Memory B cell (primary cell): Measurements from ENCODE around the gene SPOUT1.
A peak's percentile ranks its signal among the peaks of the same experiment; 100 is the strongest.
"Not testable (repeated sequence)": the region's sequence is repeated elsewhere in the genome, so short reads cannot be mapped to it uniquely, and the experiment has no call there.

Experiments used
- ATAC-seq: fragments of 150-1000 bp; cut with Tn5 transposase; 2 replicates; pipeline ENCODE4 v1.10.0; 2021; ENCODE audit warnings: low read depth, mild to moderate bottlenecking, moderate library complexity
- DNase-seq, 2 donors: peaks; one replicate each; pipeline ENCODE4 v3.0.0; 2022; ENCODE audit warnings: low spot score in 2 of 2
- H3K27ac Mint-ChIP-seq: one replicate; pipeline ENCODE4 v1.8.0; 2022; ENCODE audit warnings: mild to moderate bottlenecking, moderate library complexity, mixed read lengths
- H3K27me3 Mint-ChIP-seq: one replicate; pipeline ENCODE4 v1.8.0; 2022; ENCODE audit warnings: mixed read lengths
- H3K36me3 Mint-ChIP-seq: one replicate; pipeline ENCODE4 v1.8.0; 2022; ENCODE audit warnings: mild to moderate bottlenecking, mixed read lengths
- H3K4me1 Mint-ChIP-seq: one replicate; pipeline ENCODE4 v1.8.0; 2022; ENCODE audit warnings: mixed read lengths
- H3K4me3 Mint-ChIP-seq: one replicate; pipeline ENCODE4 v1.8.0; 2022; ENCODE audit warnings: mild to moderate bottlenecking, moderate library complexity, mixed read lengths
- H3K9me3 Mint-ChIP-seq: one replicate; pipeline ENCODE4 v1.8.0; 2022; ENCODE audit warnings: mixed read lengths

SPOUT1 gene

GRCh38 chr9:128809831-128810230 lies 19.8 kb downstream of the SPOUT1 start:
- H3K27me3 Mint-ChIP-seq, result no peaks in the 10 kb centered on the region
- H3K4me3 Mint-ChIP-seq, result no peak overlapping the region
- no peaks in the 10 kb centered on the region for H3K9me3 Mint-ChIP-seq
- no peaks in the 10 kb centered on the region for H3K4me1 Mint-ChIP-seq
- H3K36me3 Mint-ChIP-seq, result peaks cover 6% of the 10 kb centered on the region
- H3K27ac Mint-ChIP-seq, result no peak overlapping the region
- DNase-seq (no peak), ATAC-seq (no peak)

- H3K4me3 Mint-ChIP-seq, result no peak overlapping the region
- no peaks in the 10 kb centered on the region for H3K4me1 Mint-ChIP-seq
- H3K9me3 Mint-ChIP-seq, result no peaks in the 10 kb centered on the region
- peaks cover 6% of the 10 kb centered on the region for H3K36me3 Mint-ChIP-seq
- H3K27ac Mint-ChIP-seq, result no peak overlapping the region
- no peak for ATAC-seq
- H3K27me3 Mint-ChIP-seq, result no peaks in the 10 kb centered on the region
- no peak for DNase-seq
These were observed 20.5 kb downstream of the SPOUT1 start for GRCh38 chr9:128809036-128809599.

- no peak overlapping the region for H3K27ac Mint-ChIP-seq
These were observed 21.1 kb downstream of the SPOUT1 start for GRCh38 chr9:128808543-128808942.

GRCh38 chr9:128807827-128808226 lies 21.8 kb downstream of the SPOUT1 start:
- H3K4me1 Mint-ChIP-seq, result no peaks in the 10 kb centered on the region
- no peak overlapping the region for H3K4me3 Mint-ChIP-seq
- H3K9me3 Mint-ChIP-seq, result no peaks in the 10 kb centered on the region
- ATAC-seq, result no peak
- H3K27me3 Mint-ChIP-seq, result no peaks in the 10 kb centered on the region
- peaks cover 15% of the 10 kb centered on the region for H3K36me3 Mint-ChIP-seq
- no peak overlapping the region for H3K27ac Mint-ChIP-seq
- no peak for DNase-seq

More at GRCh38 chr9:128808543-128808942, 21.1 kb downstream of the SPOUT1 start:
- Mint-ChIP-seq H3K4me3 (no peak overlapping the region), H3K9me3 (no peaks in the 10 kb centered on the region), H3K36me3 (peaks cover 8% of the 10 kb centered on the region), H3K4me1 (no peaks in the 10 kb centered on the region), H3K27me3 (no peaks in the 10 kb centered on the region)
- ATAC-seq (no peak), DNase-seq (no peak)

GRCh38 chr9:128805661-128806060 lies 23.9 kb downstream of the SPOUT1 start:
- Mint-ChIP-seq H3K9me3 (no peaks in the 10 kb centered on the region), H3K27me3 (no peaks in the 10 kb centered on the region), H3K27ac (no peak overlapping the region), H3K4me1 (no peaks in the 10 kb centered on the region), H3K4me3 (no peak overlapping the region), H3K36me3 (peaks cover 24% of the 10 kb centered on the region)
- ATAC-seq, result no peak
- no peak for DNase-seq

GRCh38 chr9:128802482-128802881 lies 27.1 kb downstream of the SPOUT1 start:
- Mint-ChIP-seq H3K9me3 (no peaks in the 10 kb centered on the region), H3K27ac (no peak overlapping the region), H3K4me1 (no peaks in the 10 kb centered on the region), H3K27me3 (no peaks in the 10 kb centered on the region), H3K36me3 (peaks cover 30% of the 10 kb centered on the region), H3K4me3 (no peak overlapping the region)
- DNase-seq (no peak), ATAC-seq (no peak)

GRCh38 chr9:128800061-128800460 lies 29.5 kb downstream of the SPOUT1 start:
- Mint-ChIP-seq H3K4me1 (no peaks in the 10 kb centered on the region), H3K27ac (no peak overlapping the region), H3K36me3 (peaks cover 30% of the 10 kb centered on the region), H3K4me3 (no peak overlapping the region), H3K27me3 (no peaks in the 10 kb centered on the region), H3K9me3 (no peaks in the 10 kb centered on the region)
- DNase-seq, result no peak
- no peak for ATAC-seq

- Mint-ChIP-seq H3K27me3 (no peaks in the 10 kb centered on the region), H3K4me3 (no peak overlapping the region), H3K9me3 (no peaks in the 10 kb centered on the region), H3K4me1 (no peaks in the 10 kb centered on the region), H3K36me3 (peaks cover 31% of the 10 kb centered on the region), H3K27ac (no peak overlapping the region)
- no peak for DNase-seq
- no peak for ATAC-seq
These were observed 30.7 kb downstream of the SPOUT1 start for GRCh38 chr9:128798896-128799295.

GRCh38 chr9:128794961-128795360 lies 34.6 kb downstream of the SPOUT1 start:
- H3K4me3 Mint-ChIP-seq, ATAC-seq, H3K27ac Mint-ChIP-seq, H3K4me1 Mint-ChIP-seq, H3K27me3 Mint-ChIP-seq, H3K9me3 Mint-ChIP-seq, DNase-seq: not testable (repeated sequence)
- H3K36me3 Mint-ChIP-seq, result peaks cover 27% of the 10 kb centered on the region

GRCh38 chr9:128792978-128793686 lies 36.5 kb downstream of the SPOUT1 start:
- no peaks in the 10 kb centered on the region for H3K9me3 Mint-ChIP-seq
- H3K4me3 Mint-ChIP-seq, result no peak overlapping the region
- ATAC-seq (no peak), DNase-seq (no peak)
- H3K27me3 Mint-ChIP-seq, result no peaks in the 10 kb centered on the region
- H3K27ac Mint-ChIP-seq, result no peak overlapping the region
- peaks cover 22% of the 10 kb centered on the region for H3K36me3 Mint-ChIP-seq
- H3K4me1 Mint-ChIP-seq, result no peaks in the 10 kb centered on the region

- no peak overlapping the region for H3K4me3 Mint-ChIP-seq
- no peaks in the 10 kb centered on the region for H3K27me3 Mint-ChIP-seq
- H3K9me3 Mint-ChIP-seq, result no peaks in the 10 kb centered on the region
- ATAC-seq (no peak), DNase-seq (no peak)
- peaks cover 8% of the 10 kb centered on the region for H3K4me1 Mint-ChIP-seq
- peaks cover 18% of the 10 kb centered on the region for H3K36me3 Mint-ChIP-seq
- H3K27ac Mint-ChIP-seq, result no peak overlapping the region
These were observed 37.5 kb downstream of the SPOUT1 start for GRCh38 chr9:128792134-128792533.

GRCh38 chr9:128790536-128790935 lies 39.1 kb downstream of the SPOUT1 start:
- ATAC-seq (no peak), DNase-seq (no peak)
- Mint-ChIP-seq H3K27me3 (no peaks in the 10 kb centered on the region), H3K9me3 (no peaks in the 10 kb centered on the region), H3K36me3 (peaks cover 17% of the 10 kb centered on the region), H3K4me1 (peaks cover 8% of the 10 kb centered on the region), H3K27ac (no peak overlapping the region), H3K4me3 (no peak overlapping the region)

GRCh38 chr9:128788445-128788844 lies 41.1 kb downstream of the SPOUT1 start:
- Mint-ChIP-seq H3K27ac (peak overlapping the region; percentile 96), H3K36me3 (peaks cover 14% of the 10 kb centered on the region), H3K9me3 (no peaks in the 10 kb centered on the region), H3K4me1 (peaks cover 8% of the 10 kb centered on the region), H3K27me3 (no peaks in the 10 kb centered on the region), H3K4me3 (peak overlapping the region; percentile 100)
- ATAC-seq (no peak), DNase-seq (no peak)

- H3K36me3 Mint-ChIP-seq, result peaks cover 8% of the 10 kb centered on the region
- no peaks in the 10 kb centered on the region for H3K9me3 Mint-ChIP-seq
- DNase-seq (no peak), ATAC-seq (no peak)
- H3K27ac Mint-ChIP-seq, result peak overlapping the region; percentile 96
- H3K4me1 Mint-ChIP-seq, result peaks cover 12% of the 10 kb centered on the region
- no peaks in the 10 kb centered on the region for H3K27me3 Mint-ChIP-seq
- H3K4me3 Mint-ChIP-seq, result peak overlapping the region; percentile 100
These were observed 41.9 kb downstream of the SPOUT1 start for GRCh38 chr9:128787659-128788058.
